Measurements from ENCODE around the gene EEFSEC. TPM values are rescaled to one million over a fixed set of nuclear protein-coding genes. Genes with fewer than 3 reads are reported as not detected.

The EEFSEC gene
- total RNA-seq, 1 experiment from 2014 or later: 9.6 TPM

GRCh38 chr3:128457937-128458336, 304.7 kb downstream of the EEFSEC start:
- Histone ChIP-seq H3K79me2 (ENCODE audit: low read length) (no peaks in the 10 kb centered on the region), H3K9me3 (ENCODE audit: low read length) (no peaks in the 10 kb centered on the region), H4K20me1 (ENCODE audit: low read length) (no peaks in the 10 kb centered on the region), H3K9ac (ENCODE audit: low read length) (no peak overlapping the region), H3F3A (ENCODE audit: low read length, unreplicated experiment) (no peaks in the 10 kb centered on the region), H3K4me1 (ENCODE audit: insufficient read depth, low read length) (no peaks in the 10 kb centered on the region), H3K36me3 (ENCODE audit: low read depth, low read length) (no peaks in the 10 kb centered on the region), H3K4me3 (ENCODE audit: low read length) (no peak overlapping the region), H3K27me3 (ENCODE audit: low read length) (no peaks in the 10 kb centered on the region), H2AFZ (ENCODE audit: low read length) (no peak overlapping the region), H3K9me2 (replicated peaks; ENCODE audit: low read length) (no peaks in the 10 kb centered on the region), H3K27ac (ENCODE audit: low read length) (no peak overlapping the region), H3K4me2 (ENCODE audit: low read length) (no peak overlapping the region)
- CTCF ChIA-PET: no interaction called here
- no peak for ATAC-seq
- no peak for DNase-seq
- POLR2A ChIA-PET (ENCODE audit: unreplicated experiment): no interaction called here
- intact Hi-C loops (cut with micrococcal nuclease): no loop called here
- TF ChIP-seq EZH2 (IDR thresholded peaks at IDR 0.05; ENCODE audit: low read length, unreplicated experiment): no peak
- TF ChIP-seq, protein P1, sequence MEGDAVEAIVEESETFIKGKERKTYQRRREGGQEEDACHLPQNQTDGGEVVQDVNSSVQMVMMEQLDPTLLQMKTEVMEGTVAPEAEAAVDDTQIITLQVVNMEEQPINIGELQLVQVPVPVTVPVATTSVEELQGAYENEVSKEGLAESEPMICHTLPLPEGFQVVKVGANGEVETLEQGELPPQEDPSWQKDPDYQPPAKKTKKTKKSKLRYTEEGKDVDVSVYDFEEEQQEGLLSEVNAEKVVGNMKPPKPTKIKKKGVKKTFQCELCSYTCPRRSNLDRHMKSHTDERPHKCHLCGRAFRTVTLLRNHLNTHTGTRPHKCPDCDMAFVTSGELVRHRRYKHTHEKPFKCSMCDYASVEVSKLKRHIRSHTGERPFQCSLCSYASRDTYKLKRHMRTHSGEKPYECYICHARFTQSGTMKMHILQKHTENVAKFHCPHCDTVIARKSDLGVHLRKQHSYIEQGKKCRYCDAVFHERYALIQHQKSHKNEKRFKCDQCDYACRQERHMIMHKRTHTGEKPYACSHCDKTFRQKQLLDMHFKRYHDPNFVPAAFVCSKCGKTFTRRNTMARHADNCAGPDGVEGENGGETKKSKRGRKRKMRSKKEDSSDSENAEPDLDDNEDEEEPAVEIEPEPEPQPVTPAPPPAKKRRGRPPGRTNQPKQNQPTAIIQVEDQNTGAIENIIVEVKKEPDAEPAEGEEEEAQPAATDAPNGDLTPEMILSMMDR (conservative IDR thresholded peaks at IDR 0.05; ENCODE audit: low read depth, low read length): no peak
- no peak for TF ChIP-seq EZH2phosphoT487 (IDR thresholded peaks at IDR 0.05; ENCODE audit: borderline replicate concordance, low read length)
- BruUV-seq (replicated peaks): no TSS peak

Other genes starting within 250 kb of the EEFSEC start
- gene KBTBD12, start 238.2 kb upstream of the EEFSEC start, total RNA-seq (2014; rRNA removed): not detected in 2 replicates
- 182 and 184 TPM in 2 replicates for gene SEC61A1, start 101.0 kb upstream of the EEFSEC start, total RNA-seq (2014; rRNA removed)
- 94.9 and 114 TPM in 2 replicates for gene RUVBL1, start 29.7 kb upstream of the EEFSEC start, total RNA-seq (2014; rRNA removed)

All from PC-3 (cell line).